Measurements from ENCODE around the gene PRICKLE1. TPM values are rescaled to one million over a fixed set of nuclear protein-coding genes. Genes with fewer than 3 reads are reported as not detected.

The PRICKLE1 gene
- total and polyA plus RNA-seq, 10 of the 15 experiments (the other 5 are each of a cell fraction or from before 2014, with no cell fraction given) = 0.47 to 2.8 (median 0.86) TPM

GRCh38 chr12:42502682-42503081 lies 86.9 kb downstream of the PRICKLE1 start:
- no peaks in the 10 kb centered on the region for H3K79me2 ChIP-seq (ENCODE audit: control insufficient read depth, insufficient read depth, low read length)
- FAIRE-seq (no peak), DNase-seq (ENCODE audit: low read depth, low spot score) (no peak), ATAC-seq (no peak)
- ChIA-PET RAD21 (ENCODE audit: unreplicated experiment) (no interaction called here), CTCF (interaction anchor here (0.6 kb wide), 1 partner anchor 40 kb away, joined by 3 read pairs; no protein-coding TSS in a partner anchor), POLR2A (no interaction called here), SMC1A (ENCODE audit: uncharacterized antibody, unreplicated experiment) (interaction anchor here (0.7 kb wide), 1 partner anchor 788 kb away, joined by 3 read pairs; no protein-coding TSS in a partner anchor)
- no TSS peak for BruUV-seq (replicated peaks)
- TF ChIP-seq SREBF2 (IDR thresholded peaks at IDR 0.05; ENCODE audit: low read length) = no peak
- TF ChIP-seq NFYA (IDR thresholded peaks at IDR 0.05; ENCODE audit: borderline replicate concordance, low read depth, low read length) = no peak
- TF ChIP-seq CUX1 (IDR thresholded peaks at IDR 0.05; ENCODE audit: insufficient replicate concordance, low read depth, low read length) = no peak
- TF ChIP-seq IKZF2 (IDR thresholded peaks at IDR 0.05) = no peak
- no peak for TF ChIP-seq ZNF217 (IDR thresholded peaks at IDR 0.05)
- no peak for TF ChIP-seq HSF1 (IDR thresholded peaks at IDR 0.05; ENCODE audit: low read depth, low read length)
- no peak for TF ChIP-seq BCLAF1 (IDR thresholded peaks at IDR 0.05)
- TF ChIP-seq PAX8 (IDR thresholded peaks at IDR 0.05) = no peak
- no peak for TF ChIP-seq ATF3 (IDR thresholded peaks at IDR 0.05; ENCODE audit: borderline replicate concordance, extremely low read depth, low read depth, low read length)
- no peak for TF ChIP-seq MYC (IDR thresholded peaks at IDR 0.05; ENCODE audit: insufficient read depth, insufficient read length, insufficient replicate concordance, low read length, severe bottlenecking)
- TF ChIP-seq EP300 (IDR thresholded peaks at IDR 0.05; ENCODE audit: borderline replicate concordance in 1 of 2, control insufficient read depth in 1 of 2, low read depth in 2 of 2, low read length in 2 of 2) = no peak
- no peak for TF ChIP-seq FOS (IDR thresholded peaks at IDR 0.05; ENCODE audit: borderline replicate concordance, extremely low read depth, insufficient read length)
- TF ChIP-seq CREB1 (IDR thresholded peaks at IDR 0.05; ENCODE audit: low read depth) = no peak
- intact Hi-C loops (cut with micrococcal nuclease; ENCODE audit: unreplicated experiment) = no loop called here
- no peaks in the 10 kb centered on the region for H4K20me1 ChIP-seq (ENCODE audit: control insufficient read depth, insufficient read depth)
- H3K27me3 ChIP-seq (replicated peaks in 1 of 2; ENCODE audit: control insufficient read depth in 2 of 2, insufficient read depth in 2 of 2, low read length in 1 of 2) = no peaks in the 10 kb centered on the region; a peak in 1 of 4 replicates
- H3K4me1 ChIP-seq (ENCODE audit: control insufficient read depth, insufficient read depth, low read length) = no peaks in the 10 kb centered on the region
- H3K9me3 ChIP-seq (replicated peaks; ENCODE audit: control insufficient read depth, insufficient read depth, low read length) = no peaks in the 10 kb centered on the region
- H2AFZ ChIP-seq (ENCODE audit: control insufficient read depth, low read depth, low read length) = no peak overlapping the region
- H3K4me3 ChIP-seq = no peak overlapping the region
- H3K27ac ChIP-seq (ENCODE audit: control insufficient read depth, insufficient read depth) = no peak overlapping the region
- H3K36me3 ChIP-seq (ENCODE audit: control insufficient read depth in 2 of 2, insufficient read depth in 2 of 2, low read length in 1 of 2) = no peaks in the 10 kb centered on the region
- no peak overlapping the region for H3K9ac ChIP-seq (ENCODE audit: control insufficient read depth, insufficient read depth, low read length)
- 68% methylated on average over 6 of the region's 6 CpGs for WGBS (ENCODE audit: insufficient coverage, insufficient replicate concordance, low lambda C conversion rate, missing lambda C conversion rate)
- H3K4me2 ChIP-seq (ENCODE audit: control insufficient read depth, insufficient read depth) = no peak overlapping the region
- in situ Hi-C loops (cut with MboI) = no loop called here

Measured in GM12878 (cell line).